GM13976 (cell line): ENCODE data around the gene FOXP2.
A peak's percentile ranks its signal among the peaks of the same experiment; 100 is the strongest.

ENCODE experiments used
- DNase-seq: peaks from one replicate; pipeline ENCODE4 v3.0.0; 2012; ENCODE audit warnings: low spot score
- CTCF ChIP-seq: IDR thresholded peaks from 2 replicates; pipeline ENCODE4 v1.5.1; 2012; ENCODE audit warnings: borderline replicate concordance, mild to moderate bottlenecking; ENCODE audit not compliant: insufficient read depth; ENCODE audit errors: extremely low read depth, missing control alignments, control extremely low read depth
- in situ Hi-C: fragments of 300-500 bp; cut with MboI; formaldehyde crosslinking; loops from one replicate; pipeline ENCODE4 v1.12.0; 2022; ENCODE audit warnings: low sequenced_read_pairs, mixed read lengths, inconsistent platforms; ENCODE audit not compliant: unreplicated experiment

The FOXP2 gene

GRCh38 chr7:114388021-114388420 is 26.6 kb upstream of the FOXP2 start:
- in situ Hi-C loops: no loop called here
- no peak for TF ChIP-seq CTCF
- no peak for DNase-seq

GRCh38 chr7:114392686-114393085 is 21.9 kb upstream of the FOXP2 start:
- DNase-seq: no peak
- in situ Hi-C loops: no loop called here
- no peak for TF ChIP-seq CTCF

GRCh38 chr7:114402876-114403635 is 11.6 kb upstream of the FOXP2 start:
- no peak for TF ChIP-seq CTCF
- no peak for DNase-seq
- in situ Hi-C loops: no loop called here

- in situ Hi-C loops: no loop called here
- TF ChIP-seq CTCF: peak; percentile 10
- DNase-seq: no peak
These were observed 9.2 kb upstream of the FOXP2 start for GRCh38 chr7:114405427-114405826.

- in situ Hi-C loops: no loop called here
These were observed 4.9 kb upstream of the FOXP2 start for GRCh38 chr7:114409750-114410149.

GRCh38 chr7:114412548-114412947 is 2.1 kb upstream of the FOXP2 start:
- DNase-seq: no peak
- in situ Hi-C loops: no loop called here
- TF ChIP-seq CTCF: no peak

More at GRCh38 chr7:114409750-114410149, 4.9 kb upstream of the FOXP2 start:
- TF ChIP-seq CTCF: no peak
- no peak for DNase-seq
